HG02943 (cell line): ENCODE results near the gene MOGAT3.

ENCODE experiments used
- ATAC-seq: cut with Tn5 transposase; IDR thresholded peaks from one replicate; pipeline ENCODE4 v1.9.1; 2021; ENCODE audit warnings: mild to moderate bottlenecking, low read depth, moderate library complexity; ENCODE audit not compliant: unreplicated experiment

The MOGAT3 gene

GRCh38 chr7:101173752-101174244, 27.0 kb downstream of the MOGAT3 start:
- no peak for ATAC-seq

DNA sequence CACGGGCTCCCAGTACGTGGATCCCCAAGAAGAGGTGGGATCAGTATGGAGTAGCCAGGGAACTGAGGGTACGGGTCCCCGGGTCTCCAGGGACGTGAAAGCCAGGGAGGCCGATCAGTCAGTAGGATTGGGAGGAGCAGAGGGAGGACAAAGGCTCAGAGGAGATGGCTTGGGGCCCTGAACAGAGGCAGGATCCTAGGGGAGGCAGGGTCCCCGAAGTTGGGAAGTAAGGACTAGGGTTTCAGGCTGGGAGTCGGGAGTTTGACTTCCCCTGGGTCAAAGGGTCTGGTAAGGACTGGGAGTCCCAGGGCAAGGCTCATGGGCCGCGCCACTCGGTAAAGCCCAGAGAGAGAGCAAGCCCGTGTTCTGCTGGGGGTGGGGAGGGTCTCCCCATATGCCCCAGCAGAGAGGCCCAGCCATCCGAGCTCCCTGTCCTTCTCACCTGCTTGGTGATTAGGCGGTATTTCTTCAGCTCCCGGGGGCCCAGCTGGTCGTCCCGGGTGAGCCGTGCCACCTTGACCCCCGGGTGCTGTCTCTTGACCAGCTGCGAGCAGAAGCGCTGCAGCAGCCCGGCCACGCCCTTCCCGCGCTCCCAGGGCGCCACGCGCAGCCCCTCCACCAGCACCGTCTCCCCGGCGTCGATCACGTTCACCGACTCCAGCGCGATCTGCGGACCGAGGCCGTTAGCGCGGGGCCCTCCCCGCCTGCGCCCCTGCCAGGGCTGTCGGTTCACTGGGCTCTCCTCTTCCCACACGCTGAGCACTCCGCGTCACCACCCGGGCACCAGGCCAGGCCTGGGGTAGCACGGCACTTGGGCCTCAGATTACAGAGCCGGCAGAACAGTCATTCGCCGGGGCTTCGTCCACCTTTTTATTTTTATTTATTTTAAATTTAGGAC, 27.7 kb downstream of the MOGAT3 start:
- ATAC-seq: no peak

DNA sequence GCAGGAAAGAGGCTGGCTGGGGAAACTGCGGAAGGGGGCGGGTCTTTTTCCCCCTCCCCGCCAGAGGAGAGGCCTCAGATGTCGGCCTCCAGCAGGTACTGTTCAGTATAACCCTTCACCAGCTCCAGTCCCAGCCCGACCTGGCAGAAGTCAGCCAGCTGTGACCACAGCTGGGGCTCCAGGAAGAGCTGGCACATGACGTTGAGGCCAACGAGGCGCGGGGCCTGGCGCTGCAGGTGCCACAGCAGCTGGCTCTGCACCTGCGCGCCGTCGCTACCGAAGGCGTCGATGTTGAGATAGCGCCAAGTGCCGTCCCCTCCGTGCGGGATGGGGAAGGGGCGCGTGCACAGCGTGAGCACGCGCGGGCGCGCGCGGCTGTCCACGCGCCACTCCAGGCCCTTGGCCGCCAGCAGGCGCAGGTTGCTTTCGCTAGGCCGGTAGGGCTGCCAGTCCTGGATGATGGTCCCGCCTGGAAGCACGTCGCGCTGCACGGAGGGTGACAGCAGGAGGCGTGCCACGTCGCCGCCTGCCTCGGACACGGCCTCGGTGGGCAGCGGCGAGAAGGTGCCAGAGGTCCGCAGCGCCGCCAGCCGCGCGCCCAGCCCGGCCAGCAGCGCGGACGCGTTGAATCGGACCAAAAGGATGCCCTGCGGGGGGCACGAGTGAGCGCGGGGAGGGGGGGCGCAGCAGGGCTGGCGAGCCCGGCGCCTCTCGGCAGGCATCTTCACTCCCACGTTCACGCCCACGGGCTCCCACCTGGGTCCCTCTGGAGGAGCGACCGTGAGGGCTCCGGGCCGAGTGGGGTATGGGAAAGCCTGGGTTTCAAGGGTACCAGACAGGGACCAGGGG, 28.6 kb downstream of the MOGAT3 start:
- no peak for ATAC-seq

DNA sequence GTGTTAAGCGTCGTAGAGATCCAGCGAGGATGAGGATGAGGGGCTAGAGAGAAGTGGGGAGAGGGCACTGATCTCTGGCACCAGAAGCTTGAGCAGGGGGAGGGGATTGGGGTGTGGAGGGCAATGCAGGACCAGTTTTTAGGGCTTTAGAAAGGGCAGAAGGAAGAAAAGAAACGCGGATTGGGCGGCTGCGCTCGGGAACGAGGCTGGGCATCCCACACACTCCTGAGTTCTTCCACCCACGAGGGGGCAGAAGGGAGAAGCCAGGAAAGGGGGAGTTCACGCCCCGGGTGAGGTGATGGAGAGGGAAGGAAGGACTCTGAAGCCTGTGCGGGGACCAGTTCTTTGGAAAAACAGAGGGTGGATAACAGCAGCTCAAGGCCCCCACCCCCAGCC, 29.4 kb downstream of the MOGAT3 start:
- no peak for ATAC-seq

DNA sequence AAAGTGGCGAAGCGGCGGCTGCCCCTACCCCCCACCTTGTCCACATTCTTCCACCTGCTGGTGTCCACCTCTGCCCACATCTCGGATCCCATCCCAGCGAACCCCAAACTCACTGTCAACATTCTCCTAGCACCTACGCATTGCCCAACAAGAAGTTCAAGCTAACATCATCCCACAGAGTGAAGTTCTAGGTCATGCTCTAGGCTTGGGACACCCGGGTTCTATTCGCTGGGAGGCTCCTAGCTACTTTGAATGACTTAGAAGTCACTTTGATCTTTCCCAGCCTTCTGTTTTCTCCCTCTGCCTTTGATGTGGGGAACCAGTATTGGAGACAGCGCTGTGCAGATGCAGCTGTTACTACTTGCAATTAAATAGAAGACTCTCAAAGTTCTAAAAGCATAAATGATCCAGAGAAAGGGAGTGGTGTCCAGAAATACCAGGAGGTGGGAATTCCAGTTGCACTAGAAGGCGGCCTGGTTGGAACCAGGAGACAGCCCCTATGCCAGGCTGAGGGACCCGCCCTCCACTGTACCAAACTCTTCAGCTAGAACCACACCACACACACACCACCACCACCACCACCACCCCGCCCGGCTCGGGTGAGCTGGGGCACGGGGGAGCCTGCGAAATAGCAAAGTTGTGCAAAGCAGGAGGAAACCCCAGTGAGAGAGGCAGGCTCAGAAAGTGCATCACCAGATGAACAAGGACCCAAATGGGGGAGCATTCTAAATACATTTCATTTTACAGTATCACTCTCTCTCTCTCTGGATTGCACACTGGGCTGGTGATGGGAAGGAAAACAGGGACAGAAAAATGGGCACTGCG, 30.0 kb downstream of the MOGAT3 start:
- ATAC-seq: no peak

DNA sequence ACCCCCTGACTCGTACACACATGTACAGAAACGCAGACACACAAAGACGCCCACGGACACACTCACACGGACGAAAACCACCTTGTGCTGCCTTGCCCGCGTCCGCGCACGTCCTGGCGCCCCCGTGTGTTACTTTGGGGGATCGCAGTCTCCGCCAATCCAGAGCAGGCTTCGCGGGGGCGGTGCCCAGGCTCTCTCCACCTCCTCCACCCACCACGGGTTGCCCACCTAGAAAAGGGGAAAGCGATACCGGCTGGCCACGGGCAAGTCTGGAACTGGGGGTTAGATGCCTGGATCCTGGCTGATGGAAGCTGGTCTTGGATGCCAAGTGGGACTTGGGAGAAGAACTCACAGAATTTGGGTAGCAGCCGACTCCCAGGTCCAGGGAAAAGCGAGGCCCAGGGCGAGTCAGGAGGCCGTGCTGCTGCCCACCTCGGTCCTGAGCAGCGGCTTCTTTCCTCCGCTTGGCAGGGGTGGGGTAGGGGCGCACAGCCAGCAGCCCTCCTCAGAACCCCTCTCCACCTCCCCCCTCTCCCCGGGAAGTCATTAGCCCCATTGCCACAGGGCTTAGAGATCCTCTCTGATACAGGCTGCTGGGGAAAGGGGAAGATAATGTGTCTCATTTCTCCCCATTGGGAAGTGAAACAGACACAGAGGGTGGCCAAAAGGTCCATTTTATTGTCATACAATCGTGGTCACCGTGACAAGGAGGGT, 30.8 kb downstream of the MOGAT3 start:
- no peak for ATAC-seq

- ATAC-seq: no peak
Observed at GRCh38 chr7:101169110-101169837, 31.6 kb downstream of the MOGAT3 start.

GRCh38 chr7:101168412-101169049, 32.3 kb downstream of the MOGAT3 start:
- ATAC-seq: no peak

DNA sequence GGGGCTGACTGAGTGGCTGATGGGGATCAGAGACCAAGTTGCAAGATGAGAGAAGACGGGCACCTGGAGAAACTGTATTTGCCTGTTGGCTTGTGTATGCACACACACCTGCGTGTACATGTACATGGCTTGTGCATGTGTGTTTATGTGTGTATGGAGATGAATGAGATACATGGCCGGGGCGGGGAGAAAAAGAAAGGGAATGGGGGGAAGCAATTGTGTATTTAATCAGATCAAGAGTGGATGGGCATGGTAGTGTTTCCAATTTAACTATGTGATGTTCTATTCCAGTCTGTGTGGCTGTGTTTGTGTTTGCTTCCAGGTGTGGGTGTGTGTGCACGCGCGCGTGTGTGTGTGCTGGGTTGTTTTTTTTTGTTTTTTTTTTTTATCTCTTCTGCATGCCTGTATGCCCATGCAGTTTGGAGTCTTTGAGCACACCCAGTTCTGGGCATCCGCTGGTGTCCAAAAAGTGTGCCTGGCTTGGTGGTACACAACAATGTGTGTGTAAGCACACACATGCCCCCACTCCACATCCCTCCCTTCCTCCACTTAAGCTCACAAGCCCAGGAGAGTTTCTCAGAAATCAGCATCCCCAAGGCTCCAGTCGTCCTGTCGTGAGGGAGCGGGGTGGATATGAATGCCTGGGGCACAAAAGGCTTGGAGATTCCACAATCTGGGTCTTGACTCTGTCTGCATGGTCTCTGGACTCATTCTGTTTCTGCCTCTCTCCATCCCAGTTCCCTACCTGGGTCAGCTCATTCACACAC, 33.0 kb downstream of the MOGAT3 start:
- ATAC-seq: no peak

GRCh38 chr7:101166909-101167644, 33.8 kb downstream of the MOGAT3 start:
- ATAC-seq: no peak

- ATAC-seq: no peak
Observed at GRCh38 chr7:101166648-101166908, 34.3 kb downstream of the MOGAT3 start.

- no peak for ATAC-seq
Observed at GRCh38 chr7:101165958-101166647, 34.7 kb downstream of the MOGAT3 start.

DNA sequence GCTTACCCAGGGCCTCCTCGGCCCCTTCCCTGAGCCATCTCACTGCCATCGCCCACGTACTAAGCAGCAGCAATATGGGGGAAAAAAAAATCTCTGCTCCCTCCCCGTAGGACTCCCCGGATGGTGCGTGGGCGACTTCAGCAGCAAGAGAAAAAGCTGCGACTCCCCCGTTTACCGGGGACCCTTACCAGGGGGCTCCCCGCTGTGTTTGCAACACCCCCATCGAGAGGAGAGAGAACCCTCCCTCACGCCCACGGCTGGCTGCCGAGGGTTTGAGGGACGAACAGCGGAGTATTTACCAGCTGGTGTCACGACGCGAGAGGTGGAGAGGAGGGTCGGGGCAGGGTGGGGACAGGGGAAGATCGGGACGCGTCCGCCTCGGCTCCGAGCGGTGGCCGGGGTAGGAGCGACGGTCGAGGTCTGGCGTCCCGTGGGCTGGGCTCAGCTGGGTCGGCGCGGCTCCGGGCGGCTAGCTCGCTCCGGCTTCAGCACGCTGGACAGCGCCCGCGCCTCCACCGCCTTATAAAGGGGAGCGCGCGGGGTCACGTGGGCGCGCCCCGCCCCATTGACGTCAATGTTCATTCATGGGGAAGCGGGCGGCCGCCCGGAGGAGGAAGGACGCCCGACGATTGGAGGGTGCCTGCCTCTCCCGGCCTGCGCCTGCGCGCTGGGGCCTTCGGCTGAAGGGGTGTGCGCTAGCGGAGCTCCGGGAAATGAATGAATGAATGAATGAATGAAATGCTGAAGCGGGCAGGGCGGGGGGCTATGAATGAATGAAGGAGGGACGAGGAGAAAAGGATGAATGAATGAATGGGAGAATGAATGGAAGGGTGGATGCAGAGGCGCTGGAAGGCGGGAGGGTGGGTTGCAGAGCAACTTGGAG, 35.5 kb downstream of the MOGAT3 start, which contains the start of gene VGF:
VGF (minus strand) TSS at position 495 of the 883 bp plus-strand sequence. CDS start 726 bp downstream, outside the sequence.
- ATAC-seq: peak; percentile 65

DNA sequence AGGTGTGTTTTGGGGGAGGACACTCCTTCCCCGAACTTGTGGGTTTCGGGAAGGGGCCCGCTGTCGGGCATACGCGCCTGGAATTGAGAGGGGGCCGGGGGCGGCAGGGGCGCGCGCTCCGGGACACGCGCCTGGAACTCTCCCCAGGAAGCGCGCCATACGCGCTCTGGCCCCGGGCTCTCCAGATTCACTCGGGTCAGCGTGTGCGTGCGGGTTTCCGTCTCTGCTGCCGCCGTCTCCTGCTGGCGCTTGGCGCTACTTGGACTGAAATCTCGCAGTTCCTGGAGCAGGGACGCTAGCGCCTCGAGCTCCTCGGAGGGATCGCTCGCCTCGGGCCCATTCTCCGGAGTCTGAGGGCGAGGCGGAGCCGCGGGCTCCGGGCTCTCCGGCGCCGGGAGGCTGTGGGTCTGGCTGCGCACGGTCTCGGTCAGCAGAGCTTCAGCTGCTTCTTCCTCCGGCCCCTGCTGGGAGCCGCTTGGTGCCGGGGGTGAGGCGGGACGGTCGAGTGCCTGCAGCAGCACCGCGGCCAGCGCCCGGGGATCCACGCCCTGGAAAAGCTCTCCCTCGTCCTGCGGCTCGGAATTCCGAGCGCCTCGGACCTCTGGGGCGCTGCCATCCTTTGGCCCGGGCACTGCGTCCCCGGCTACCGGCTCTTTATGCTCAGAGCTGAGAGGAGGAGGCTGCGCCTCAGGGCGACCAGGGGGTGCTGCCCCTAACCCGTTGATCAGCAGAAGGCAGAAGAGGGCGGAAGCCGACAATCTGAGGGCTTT, 36.6 kb downstream of the MOGAT3 start:
- no peak for ATAC-seq
